ENCODE results near the gene AFF1. TPM values are rescaled to one million over a fixed set of nuclear protein-coding genes. Genes with fewer than 3 reads are reported as not detected.

AFF1 gene
- total RNA-seq, 1 experiment from 2014 or later: 93.4 TPM

GRCh38 chr4:87174672-87175071 is 239.9 kb downstream of the AFF1 start:
- no peaks in the 10 kb centered on the region for H3K27me3 Mint-ChIP-seq (ENCODE audit: low read depth)
- DNase-seq (ENCODE audit: low spot score): no peak
- TF ChIP-seq USF2 (CRISPR knock-in tag; IDR thresholded peaks at IDR 0.05): no peak
- no peak for TF ChIP-seq ZNF532 (CRISPR knock-in tag; IDR thresholded peaks at IDR 0.05; ENCODE audit: borderline replicate concordance)
- TF ChIP-seq ZNF396 (CRISPR knock-in tag; IDR thresholded peaks at IDR 0.05; ENCODE audit: borderline replicate concordance): no peak
- no peak for TF ChIP-seq ZNF219 (CRISPR knock-in tag; IDR thresholded peaks at IDR 0.05; ENCODE audit: borderline replicate concordance)
- no peak for TF ChIP-seq ZBTB43 (CRISPR knock-in tag; IDR thresholded peaks at IDR 0.05)
- TF ChIP-seq CDX4 (CRISPR knock-in tag; IDR thresholded peaks at IDR 0.05; ENCODE audit: borderline replicate concordance): no peak
- ChIA-PET CTCF (interaction anchor here (0.6 kb wide), 1 partner anchor 61 kb away, joined by 3 read pairs; no protein-coding TSS in a partner anchor), POLR2A (no interaction called here)
- H3K4me1 Mint-ChIP-seq: no peaks in the 10 kb centered on the region
- H3K36me3 Mint-ChIP-seq: peaks cover 3% of the 10 kb centered on the region; the same call in 1 of the 2 replicates
- no peak for ATAC-seq
- no peaks in the 10 kb centered on the region for H3K9me3 Mint-ChIP-seq
- H3K27ac Mint-ChIP-seq: no peak overlapping the region
- H3K4me3 Mint-ChIP-seq: no peak overlapping the region

GRCh38 chr4:87179751-87180150 is 244.9 kb downstream of the AFF1 start:
- POLR2A ChIA-PET: no interaction called here
- H3K4me1 Mint-ChIP-seq: no peaks in the 10 kb centered on the region
- H3K9me3 Mint-ChIP-seq: no peaks in the 10 kb centered on the region
- TF ChIP-seq ZNF671 (CRISPR knock-in tag; IDR thresholded peaks at IDR 0.05): no peak
- no peak for TF ChIP-seq E2F5 (CRISPR knock-in tag; IDR thresholded peaks at IDR 0.05)
- no peak for TF ChIP-seq FOXK1 (CRISPR knock-in tag; IDR thresholded peaks at IDR 0.05)
- no peak for TF ChIP-seq SP1 (CRISPR knock-in tag; conservative IDR thresholded peaks at IDR 0.05)
- no peak for TF ChIP-seq E2F4 (CRISPR knock-in tag; IDR thresholded peaks at IDR 0.05; ENCODE audit: borderline replicate concordance, low read depth)
- TF ChIP-seq ZMAT4 (CRISPR knock-in tag; IDR thresholded peaks at IDR 0.05): no peak
- no peak for TF ChIP-seq ZNF416 (CRISPR knock-in tag; IDR thresholded peaks at IDR 0.05)
- TF ChIP-seq CDX4 (CRISPR knock-in tag; IDR thresholded peaks at IDR 0.05; ENCODE audit: borderline replicate concordance): no peak
- TF ChIP-seq TP53 (CRISPR knock-in tag; IDR thresholded peaks at IDR 0.05): no peak
- no peak for DNase-seq (ENCODE audit: low spot score)
- CTCF ChIA-PET: no interaction called here
- H3K36me3 Mint-ChIP-seq: peaks cover 3% of the 10 kb centered on the region; the same call in 1 of the 2 replicates
- no peak overlapping the region for H3K4me3 Mint-ChIP-seq
- ATAC-seq: no peak
- H3K27ac Mint-ChIP-seq: peak overlapping the region; percentile 75; the same call in 1 of the 2 replicates
- H3K27me3 Mint-ChIP-seq (ENCODE audit: low read depth): no peaks in the 10 kb centered on the region

All from WTC11 (cell line).